Right lobe of liver (tissue), 6 donors: ENCODE measurements around the gene ZNF646. TPM values are rescaled to one million over a fixed set of nuclear protein-coding genes. Genes with fewer than 3 reads are reported as not detected.

ENCODE experiments used
- ATAC-seq, 4 donors: fragments of 200-7000 bp; cut with Tn5 transposase; one replicate each; pipeline ENCODE4 v1.9.1; 2020; ENCODE audit warnings: mild to moderate bottlenecking in 4 of 4, moderate library complexity in 4 of 4
- DNase-seq, 3 donors: peaks; one replicate each; pipeline ENCODE4 v3.0.0-alpha.2; 2020
- H3K27ac ChIP-seq, 3 donors: fragments of 200-600 bp; one replicate each; pipeline ENCODE4 v1.8.0; 2022
- H3K27me3 ChIP-seq, 2 donors: fragments of 200-600 bp; one replicate each; pipeline ENCODE4 v1.8.0; 2022
- H3K36me3 ChIP-seq, 4 donors: fragments of 200-600 bp; sonication (generic) in 1 of 4; one replicate each; pipeline versions ENCODE4 v1.5.1 to v1.8.0; 2017 to 2022; ENCODE audit warnings: control low read depth in 1 of 4
- H3K4me1 ChIP-seq, 4 donors: fragments of 200-600 bp; sonication (generic) in 1 of 4; one replicate each; pipeline versions ENCODE4 v1.5.1 to v1.8.0; 2017 to 2022; ENCODE audit warnings: control low read depth in 1 of 4
- H3K4me3 ChIP-seq, 3 donors: fragments of 200-600 bp; one replicate each; pipeline ENCODE4 v1.8.0; 2022
- H3K9me3 ChIP-seq, 4 donors: fragments of 200-600 bp; sonication (generic) in 1 of 4; one replicate each; pipeline versions ENCODE4 v1.5.1 to v1.8.0; 2017 to 2022; ENCODE audit warnings: control low read depth in 1 of 4
- POLR2A ChIP-seq: fragments of 450-650 bp; IDR thresholded peaks from one replicate; pipeline ENCODE4 v1.6.1; 2017; ENCODE audit warnings: antibody characterized with exemption, mild to moderate bottlenecking
- WGBS: methylation state at CpG from one replicate; pipeline ENCODE4 v1.1.6; 2018; ENCODE audit warnings: low coverage, low lambda C conversion rate; ENCODE audit not compliant: insufficient coverage; ENCODE audit errors: missing lambda C conversion rate; 5-methylcytosine and 5-hydroxymethylcytosine counted together
- intact Hi-C, 2 donors: fragments of 100-400 bp; cut with DNase I; formaldehyde crosslinking; loops; one replicate each; pipeline versions ENCODE4 v1.11.2 to v1.14.1; 2022
- total RNA-seq, 6 experiments: library from RNA; depleted of rRNA in 2 of 6; stranded (reverse); fragments of >200 nt in 2 of 6; fragmentation: NEBNext Ultra II Directional in 3 of 6; extraction: Animal tissue kit (Norgen Biotek cat#: 25700) in 3 of 6; gene quantifications; one replicate each; pipeline versions ENCODE4 v1.1.0 to v1.2.4, GENCODE V29; 2016 to 2023
- TF ChIP-seq, protein P1 (sequence below), 4 donors: fragments of 200-600 bp in 3 of 4; fragments of 450-650 bp in 1 of 4; IDR thresholded peaks; one replicate each; pipeline versions ENCODE4 v1.5.1 to v1.8.0; 2016 to 2022; ENCODE audit warnings: antibody characterized with exemption in 4 of 4, mild to moderate bottlenecking in 2 of 4
- donor health status: DM: no; HTN: yes; CAD: no.
- donor health status: DM: no; HTN: no; CAD: no.
- donor health status: DM: no; HTN: no; CAD: no.
- donor health status: DM: no; HTN: yes; CAD: no.
- donor health status: DM: no; HTN: yes; CAD: no.

The ZNF646 gene
- total RNA-seq, 6 experiments from 2014 or later, result 4.2 to 5.0 (median 4.5) TPM

DNA sequence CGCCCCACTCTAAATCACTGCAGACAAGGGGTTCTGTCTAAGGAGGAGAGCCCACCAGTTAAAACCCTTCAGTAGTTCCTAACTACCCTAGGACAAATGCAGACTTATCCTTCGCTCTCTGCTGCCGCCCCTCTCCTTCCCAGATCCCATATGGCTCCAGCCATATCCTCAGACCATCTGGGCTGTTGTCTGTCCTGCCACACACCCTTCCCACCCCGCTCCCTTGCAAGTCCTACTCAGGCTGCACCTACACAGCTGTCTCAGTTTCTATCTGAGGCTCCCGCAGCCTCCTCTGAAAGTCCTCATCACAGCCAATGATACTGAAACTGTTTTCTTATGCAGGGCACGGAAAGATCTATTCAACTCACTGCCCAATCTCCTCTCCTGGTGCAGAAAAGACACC is 33.2 kb downstream of the ZNF646 start:
- TF ChIP-seq POLR2A, result no peak
- TF ChIP-seq, protein P1, sequence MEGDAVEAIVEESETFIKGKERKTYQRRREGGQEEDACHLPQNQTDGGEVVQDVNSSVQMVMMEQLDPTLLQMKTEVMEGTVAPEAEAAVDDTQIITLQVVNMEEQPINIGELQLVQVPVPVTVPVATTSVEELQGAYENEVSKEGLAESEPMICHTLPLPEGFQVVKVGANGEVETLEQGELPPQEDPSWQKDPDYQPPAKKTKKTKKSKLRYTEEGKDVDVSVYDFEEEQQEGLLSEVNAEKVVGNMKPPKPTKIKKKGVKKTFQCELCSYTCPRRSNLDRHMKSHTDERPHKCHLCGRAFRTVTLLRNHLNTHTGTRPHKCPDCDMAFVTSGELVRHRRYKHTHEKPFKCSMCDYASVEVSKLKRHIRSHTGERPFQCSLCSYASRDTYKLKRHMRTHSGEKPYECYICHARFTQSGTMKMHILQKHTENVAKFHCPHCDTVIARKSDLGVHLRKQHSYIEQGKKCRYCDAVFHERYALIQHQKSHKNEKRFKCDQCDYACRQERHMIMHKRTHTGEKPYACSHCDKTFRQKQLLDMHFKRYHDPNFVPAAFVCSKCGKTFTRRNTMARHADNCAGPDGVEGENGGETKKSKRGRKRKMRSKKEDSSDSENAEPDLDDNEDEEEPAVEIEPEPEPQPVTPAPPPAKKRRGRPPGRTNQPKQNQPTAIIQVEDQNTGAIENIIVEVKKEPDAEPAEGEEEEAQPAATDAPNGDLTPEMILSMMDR (IDR thresholded peaks at IDR 0.05), result no peak
- DNase-seq (no peak), ATAC-seq (no peak)
- intact Hi-C loops, result no loop called here
- H3K27me3 ChIP-seq, result no peaks in the 10 kb centered on the region
- H3K36me3 ChIP-seq, result peaks cover 0 to 14% (median 1%) of the 10 kb centered on the region in 4 donors
- H3K27ac ChIP-seq, result peak overlapping the region in 1 of 3 donors; percentile 90
- H3K9me3 ChIP-seq, result no peaks in the 10 kb centered on the region
- 90% methylated on average over 6 of the region's 6 CpGs for WGBS
- H3K4me1 ChIP-seq, result peaks cover 0 to 44% (median 8%) of the 10 kb centered on the region in 4 donors
- no peak overlapping the region for H3K4me3 ChIP-seq

DNA sequence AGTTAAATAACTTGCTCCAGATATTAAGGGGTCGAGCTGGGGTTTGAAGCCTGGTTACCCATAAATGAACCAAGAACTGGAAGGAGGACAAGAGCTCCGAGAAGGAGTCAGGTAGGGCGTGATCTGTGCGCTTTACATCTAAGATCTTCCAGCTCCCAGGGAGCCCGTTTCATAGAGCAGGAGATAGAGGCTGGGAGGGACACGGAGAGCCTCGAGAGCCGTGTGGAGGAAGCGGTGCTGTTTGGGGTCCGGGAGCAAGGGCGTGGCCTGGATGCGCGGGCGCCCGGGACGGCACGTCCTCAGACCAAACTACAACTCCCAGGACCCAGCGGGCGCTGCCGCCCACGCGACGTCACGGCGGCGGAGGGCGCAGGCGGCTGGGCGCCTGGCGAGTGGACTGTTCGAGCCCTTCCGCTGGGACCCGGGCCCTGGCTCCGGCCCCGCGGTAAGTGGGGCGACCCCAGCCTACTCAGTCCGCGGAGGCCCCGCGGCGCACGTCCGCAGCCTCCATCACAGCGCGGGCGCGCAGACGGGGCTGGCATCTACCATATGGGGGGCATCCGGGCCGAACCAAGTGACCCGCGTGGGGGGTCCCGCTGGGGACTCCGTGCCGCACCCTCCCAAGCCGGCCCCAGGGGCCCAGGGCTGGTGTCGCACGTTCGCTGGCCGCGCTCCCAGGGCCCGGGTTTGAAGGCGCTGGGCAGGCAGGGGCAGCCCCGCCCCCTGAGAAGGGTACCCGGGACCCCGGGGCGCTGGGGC is 34.0 kb downstream of the ZNF646 start, which contains the start of gene BCKDK:
BCKDK (plus strand) TSS at position 352 of the 759 bp plus-strand sequence. CDS start 838 bp downstream, outside the sequence.
- ATAC-seq (peak; percentile 65 to 74 (median 71)), DNase-seq (peak; percentile 79 to 85 (median 82))
- peak within 1 kb of the TSS; percentile 70 to 97 (median 95) for H3K4me3 ChIP-seq
- no peaks in the 10 kb centered on the region for H3K9me3 ChIP-seq
- H3K4me1 ChIP-seq, result peaks cover 0 to 51% (median 15%) of the 10 kb centered on the region in 4 donors
- H3K27me3 ChIP-seq, result no peaks in the 10 kb centered on the region
- 42% methylated on average over 6 of the region's 68 CpGs for WGBS
- intact Hi-C loops, result no loop called here
- peaks cover 0 to 14% (median 1%) of the 10 kb centered on the region in 4 donors for H3K36me3 ChIP-seq
- TF ChIP-seq POLR2A, result peak; percentile 67
- TF ChIP-seq, protein P1 (IDR thresholded peaks at IDR 0.05), result no peak
- H3K27ac ChIP-seq, result peak within 1 kb of the TSS; percentile 90 to 96 (median 91)

DNA sequence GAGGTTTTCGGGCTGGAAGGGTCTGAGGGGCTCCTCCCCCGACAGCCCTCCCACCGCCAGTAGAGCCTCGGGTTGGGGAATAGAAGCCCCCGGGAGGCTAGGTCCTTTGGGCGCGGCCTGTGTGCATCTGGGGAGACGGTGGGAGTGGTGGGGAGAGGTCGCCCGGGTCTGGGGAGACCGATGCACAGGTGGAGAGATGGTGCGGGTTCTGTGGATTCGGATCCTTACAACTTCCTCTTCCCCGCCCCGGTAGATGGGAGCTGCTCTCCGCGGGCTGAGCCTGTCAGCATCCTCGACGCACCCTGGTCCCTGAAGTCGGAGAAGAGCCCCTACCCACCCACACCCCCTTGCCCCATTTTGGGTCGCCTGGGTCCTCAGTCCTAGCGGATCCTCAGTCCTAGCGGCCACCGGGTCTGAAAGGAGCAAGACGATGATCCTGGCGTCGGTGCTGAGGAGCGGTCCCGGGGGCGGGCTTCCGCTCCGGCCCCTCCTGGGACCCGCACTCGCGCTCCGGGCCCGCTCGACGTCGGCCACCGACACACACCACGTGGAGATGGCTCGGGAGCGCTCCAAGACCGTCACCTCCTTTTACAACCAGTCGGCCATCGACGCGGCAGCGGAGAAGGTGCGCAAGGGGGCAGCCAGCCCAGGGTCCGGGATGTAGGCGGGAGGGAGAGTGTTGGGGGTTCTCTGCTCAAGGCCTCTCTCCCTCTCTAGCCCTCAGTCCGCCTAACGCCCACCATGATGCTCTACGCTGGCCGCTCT is 34.8 kb downstream of the ZNF646 start:
- no peaks in the 10 kb centered on the region for H3K27me3 ChIP-seq
- intact Hi-C loops, result no loop called here
- H3K9me3 ChIP-seq, result no peaks in the 10 kb centered on the region
- TF ChIP-seq, protein P1 (IDR thresholded peaks at IDR 0.05), result no peak
- no peak for TF ChIP-seq POLR2A
- H3K4me3 ChIP-seq, result peak overlapping the region; percentile 70 to 97 (median 95)
- DNase-seq (no peak), ATAC-seq (no peak)
- peak overlapping the region; percentile 90 to 96 (median 91) for H3K27ac ChIP-seq
- H3K36me3 ChIP-seq, result peaks cover 0 to 14% (median 1%) of the 10 kb centered on the region in 4 donors
- H3K4me1 ChIP-seq, result peaks cover 0 to 59% (median 20%) of the 10 kb centered on the region in 4 donors
- 44% methylated on average over 5 of the region's 57 CpGs for WGBS

DNA sequence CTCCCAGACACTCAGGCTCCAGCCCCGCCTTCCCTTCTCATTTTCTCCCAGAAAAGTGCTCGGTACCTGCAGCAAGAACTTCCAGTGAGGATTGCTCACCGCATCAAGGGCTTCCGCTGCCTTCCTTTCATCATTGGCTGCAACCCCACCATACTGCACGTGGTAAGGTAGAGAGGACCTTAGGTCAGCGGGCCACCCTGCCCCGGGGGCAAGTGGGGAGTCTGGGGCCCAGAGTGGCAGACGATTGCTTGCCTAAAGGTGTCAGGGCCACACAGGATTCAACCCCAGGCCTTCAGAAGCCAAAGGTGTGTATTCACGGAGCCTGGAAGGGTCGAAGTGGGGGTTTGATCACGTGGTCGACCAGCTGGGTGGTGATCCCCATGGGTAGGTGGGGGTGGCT is 35.4 kb downstream of the ZNF646 start:
- Histone ChIP-seq H3K9me3 (no peaks in the 10 kb centered on the region), H3K27me3 (no peaks in the 10 kb centered on the region), H3K36me3 (peaks cover 0 to 14% (median 1%) of the 10 kb centered on the region in 4 donors), H3K4me1 (peaks cover 0 to 65% (median 23%) of the 10 kb centered on the region in 4 donors), H3K27ac (peak overlapping the region in 1 of 3 donors; percentile 74), H3K4me3 (no peak overlapping the region)
- TF ChIP-seq, protein P1 (IDR thresholded peaks at IDR 0.05), result no peak
- TF ChIP-seq POLR2A, result no peak
- WGBS, result 76% methylated on average over 5 of the region's 12 CpGs
- DNase-seq (no peak), ATAC-seq (no peak)
- intact Hi-C loops, result no loop called here
